Endothelial cell of umbilical vein (primary cell): ENCODE measurements around the gene NYAP2. TPM values are rescaled to one million over a fixed set of nuclear protein-coding genes. Genes with fewer than 3 reads are reported as not detected.

Experiments used
- BruUV-seq: library from RNA; stranded (reverse); fragments of 400-500 nt; replicated peaks from 2 replicates; lab custom pipeline; 2021; lab: Mats Ljungman, UMichigan
- CTCF ChIA-PET: fragments of 300-600, 350-600 bp; sonication (Branson Sonifier 250); formaldehyde crosslinking; loops from one replicate; lab custom pipeline; 2021; ENCODE audit warnings: antibody characterized with exemption, inconsistent platforms; lab: Charles Lee
- POLR2A ChIA-PET: fragments of 300-600, 350-600 bp; sonication (Branson Sonifier 250); formaldehyde crosslinking; loops from one replicate; lab custom pipeline; 2021; ENCODE audit warnings: antibody characterized with exemption, inconsistent platforms; lab: Charles Lee
- DNase-seq: peaks from one replicate; pipeline ENCODE4 v3.0.0-alpha.2; 2011; ENCODE audit warnings: low read depth, low spot score
- FAIRE-seq: peaks from 2 replicates; lab custom pipeline; 2011; peaks lifted over from hg19 to GRCh38; lab: Jason Lieb, UNC
- H2AFZ ChIP-seq: 2 replicates; pipeline ENCODE4 v1.6.0; 2012; ENCODE audit warnings: low read depth, low read length, control low read depth, inconsistent platforms
- H3K27ac ChIP-seq: 2 replicates; pipeline ENCODE4 v1.5.1; 2011; ENCODE audit warnings: low read depth, mild to moderate bottlenecking, control low read depth, low read length, moderate library complexity; ENCODE audit not compliant: insufficient read depth
- H3K27me3 ChIP-seq, 2 experiments: 2 replicates each; pipeline versions ENCODE4 v1.6.0 to v1.6.1; 2011; ENCODE audit warnings: low read length in 2 of 2, mixed read lengths in 1 of 2; ENCODE audit not compliant: control insufficient read depth in 2 of 2, insufficient read depth in 2 of 2
- H3K36me3 ChIP-seq, 2 experiments: 2 replicates in 1 of 2; 3 replicates in 1 of 2; pipeline ENCODE4 v1.5.1; 2011; ENCODE audit warnings: low read length in 2 of 2, mild to moderate bottlenecking in 1 of 2, moderate library complexity in 1 of 2; ENCODE audit not compliant: control insufficient read depth in 2 of 2, insufficient read depth in 2 of 2; ENCODE audit errors: extremely low read depth in 1 of 2
- H3K4me1 ChIP-seq: 3 replicates; pipeline ENCODE4 v1.5.1; 2011; ENCODE audit warnings: mild to moderate bottlenecking, low read length; ENCODE audit not compliant: control insufficient read depth, insufficient read depth; ENCODE audit errors: extremely low read depth
- H3K4me2 ChIP-seq: 2 replicates; pipeline ENCODE4 v1.6.1; 2011; ENCODE audit warnings: low read length, control low read depth, mixed read lengths; ENCODE audit not compliant: insufficient read depth
- H3K4me3 ChIP-seq, 3 experiments: fragments of 200-600 bp in 1 of 3; sonication (generic), shearing (Covaris generic) in 1 of 3; replicated peaks in 1 of 3; 2 replicates each; pipeline ENCODE4 v1.5.1; 2011 to 2016; ENCODE audit warnings: control low read depth in 3 of 3, low read length in 3 of 3, mild to moderate bottlenecking in 2 of 3, inconsistent platforms in 1 of 3, low read depth in 1 of 3, moderate library complexity in 1 of 3; ENCODE audit not compliant: insufficient read depth in 1 of 3
- H3K79me2 ChIP-seq: 2 replicates; pipeline ENCODE4 v1.6.0; 2012; ENCODE audit warnings: low read length, inconsistent platforms; ENCODE audit not compliant: control insufficient read depth, insufficient read depth
- H3K9ac ChIP-seq: replicated peaks from 2 replicates; pipeline ENCODE3; 2011; ENCODE audit warnings: low read length, control low read depth; ENCODE audit not compliant: insufficient read depth; ENCODE audit errors: extremely low read depth
- H3K9me1 ChIP-seq: replicated peaks from 3 replicates; pipeline ENCODE4 v1.6.0; 2011; ENCODE audit warnings: mild to moderate bottlenecking, low read length; ENCODE audit not compliant: control insufficient read depth, insufficient read depth; ENCODE audit errors: extremely low read depth
- H3K9me3 ChIP-seq: replicated peaks from 2 replicates; pipeline ENCODE4 v1.5.1; 2012; ENCODE audit warnings: low read length, inconsistent platforms; ENCODE audit not compliant: control insufficient read depth, insufficient read depth
- H4K20me1 ChIP-seq: replicated peaks from 2 replicates; pipeline ENCODE3; 2011; ENCODE audit warnings: mild to moderate bottlenecking, low read length; ENCODE audit not compliant: control insufficient read depth, insufficient read depth; ENCODE audit errors: extremely low read depth
- CTCF ChIP-seq, 2 donors: IDR thresholded peaks; 1 replicate in 1 of 2; 2 replicates in 1 of 2; pipeline ENCODE4 v1.5.1; 2011; ENCODE audit warnings: low read length in 2 of 2, mild to moderate bottlenecking in 2 of 2, moderate library complexity in 2 of 2, control low read depth in 1 of 2, inconsistent platforms in 1 of 2, low read depth in 1 of 2; ENCODE audit not compliant: insufficient read depth in 1 of 2; ENCODE audit errors: extremely low read depth in 1 of 2
- EZH2 ChIP-seq: IDR thresholded peaks from 2 replicates; pipeline ENCODE4 v1.6.1; 2012; ENCODE audit warnings: borderline replicate concordance, low read depth, mild to moderate bottlenecking, moderate library complexity, low read length, inconsistent platforms; ENCODE audit not compliant: severe bottlenecking
- FOS ChIP-seq: IDR thresholded peaks from 2 replicates; pipeline ENCODE4 v1.6.1; 2011; ENCODE audit warnings: mild to moderate bottlenecking, low read length, moderate library complexity, borderline replicate concordance; ENCODE audit not compliant: insufficient read depth
- GATA2 ChIP-seq: IDR thresholded peaks from 2 replicates; pipeline ENCODE4 v1.7.0; 2011; ENCODE audit warnings: low read depth, mild to moderate bottlenecking, moderate library complexity, mixed read lengths, low read length; ENCODE audit not compliant: insufficient read length, insufficient read depth
- JUN ChIP-seq: IDR thresholded peaks from 2 replicates; pipeline ENCODE4 v1.6.1; 2011; ENCODE audit warnings: borderline replicate concordance, low read depth; ENCODE audit not compliant: insufficient read length, insufficient read depth
- MAX ChIP-seq: IDR thresholded peaks from 2 replicates; pipeline ENCODE4 v1.6.1; 2011; ENCODE audit not compliant: insufficient read depth, insufficient read length
- MYC ChIP-seq: IDR thresholded peaks from one replicate; pipeline ENCODE4 v1.6.1; 2011; ENCODE audit warnings: mild to moderate bottlenecking, low read depth, low read length
- POLR2A ChIP-seq: IDR thresholded peaks from 2 replicates; pipeline ENCODE4 v1.6.1; 2012; ENCODE audit warnings: low read depth, mild to moderate bottlenecking, control low read depth, low read length
- POLR2AphosphoS5 ChIP-seq: IDR thresholded peaks from 2 replicates; pipeline ENCODE4 v1.6.1; 2012; ENCODE audit warnings: low read depth, mild to moderate bottlenecking, control low read depth, low read length, moderate library complexity; ENCODE audit not compliant: insufficient read depth
- dilution Hi-C: fragments of 300-500 bp; cut with MboI; formaldehyde crosslinking; loops from one replicate; pipeline ENCODE4 v1.15.0; 2019; ENCODE audit warnings: low sequenced_read_pairs; ENCODE audit not compliant: extremely low pct_ligation_motif_present
- intact Hi-C: fragments of 100-400 bp; cut with micrococcal nuclease; formaldehyde crosslinking; loops from one replicate; pipeline ENCODE4 v1.10.0; 2022
- polyA plus RNA-seq, 4 experiments: library from polyadenylated mRNA; depleted of rRNA in 3 of 4; stranded (reverse) in 3 of 4; unstranded in 1 of 4; fragments of >200 nt; gene quantifications; 2 replicates each; pipeline versions ENCODE4 v1.2.1 to v1.2.3, GENCODE V29; 2011 to 2012; ENCODE audit warnings: missing spikeins in 1 of 4
- total RNA-seq: library from RNA; stranded (reverse); gene quantifications from 2 replicates; pipeline ENCODE4 v1.2.3, GENCODE V29; 2021

NYAP2 gene
- total and polyA plus RNA-seq, 2 donors (not counting 3 experiments of a cell fraction or from before 2014, with no cell fraction given), result not detected

- DNase-seq (no peak), FAIRE-seq (no peak)
- TF ChIP-seq MYC (no peak), CTCF (IDR thresholded peaks at IDR 0.05; ENCODE audit: extremely low read depth in 1 of 2, insufficient read depth in 1 of 2, low read depth in 1 of 2, low read length in 2 of 2) (no peak), POLR2AphosphoS5 (no peak), MAX (no peak), GATA2 (no peak), FOS (no peak), EZH2 (no peak), POLR2A (no peak), JUN (no peak)
- Histone ChIP-seq H3K4me3 (no peak overlapping the region), H3K79me2 (no peaks in the 10 kb centered on the region), H3K9me3 (no peaks in the 10 kb centered on the region), H3K27ac (no peak overlapping the region), H3K9me1 (no peaks in the 10 kb centered on the region), H3K9ac (no peak overlapping the region), H2AFZ (no peak overlapping the region), H3K4me1 (no peaks in the 10 kb centered on the region), H3K4me2 (no peak overlapping the region), H3K27me3 (no peaks in the 10 kb centered on the region), H4K20me1 (no peaks in the 10 kb centered on the region), H3K36me3 (no peaks in the 10 kb centered on the region)
- dilution Hi-C loops (no loop called here), intact Hi-C loops (no loop called here)
- CTCF ChIA-PET, result no interaction called here
- no TSS peak for BruUV-seq
- POLR2A ChIA-PET, result no interaction called here
Measured at GRCh38 chr2:225543626-225544025, 144.1 kb downstream of the NYAP2 start.
